Activated T-cell treated with anti-CD3 and anti-CD28 coated beads for 4 hours (primary cell): ENCODE results near the gene JMJD1C.
"Not testable (repeated sequence)": the region's sequence is repeated elsewhere in the genome, so short reads cannot be mapped to it uniquely, and the experiment has no call there.

ENCODE experiments used
- DNase-seq: peaks from one replicate; pipeline ENCODE4 v3.0.0-alpha.2; 2020

JMJD1C gene

DNA sequence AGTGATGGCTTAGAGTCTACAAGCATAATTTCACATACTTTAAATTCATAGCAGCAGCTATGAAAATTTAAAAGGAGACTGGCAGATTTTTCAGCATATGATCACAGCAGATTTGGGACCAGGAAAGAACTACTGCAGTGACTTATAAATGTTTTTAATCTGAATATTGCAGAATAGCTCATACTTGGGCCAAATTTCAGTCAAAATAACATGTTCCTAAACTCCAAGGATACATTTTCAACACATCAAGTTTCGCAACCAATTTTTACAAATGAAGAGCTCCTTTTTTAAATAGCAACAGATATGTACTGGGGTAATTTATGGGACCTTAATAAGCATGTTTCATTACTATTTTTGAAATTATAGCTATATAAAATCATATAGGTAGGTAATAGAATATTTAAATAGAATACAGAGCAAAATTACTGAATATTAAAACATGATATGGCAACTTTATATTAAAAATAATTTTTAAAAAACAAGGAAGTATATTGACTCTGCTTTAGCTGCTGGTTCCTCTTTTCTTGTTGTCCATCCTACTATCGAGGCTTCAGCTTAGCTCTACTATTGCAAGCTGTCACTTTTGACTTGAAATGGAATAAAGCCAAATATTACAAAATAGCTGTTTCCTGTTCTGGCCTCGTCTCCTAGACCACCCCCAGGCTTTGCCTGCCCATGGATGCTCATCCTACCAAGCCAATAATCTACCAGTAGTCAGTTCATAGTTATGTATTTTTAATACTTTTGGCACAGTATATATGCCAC, 209.6 kb downstream of the JMJD1C start:
- no peak for DNase-seq

DNA sequence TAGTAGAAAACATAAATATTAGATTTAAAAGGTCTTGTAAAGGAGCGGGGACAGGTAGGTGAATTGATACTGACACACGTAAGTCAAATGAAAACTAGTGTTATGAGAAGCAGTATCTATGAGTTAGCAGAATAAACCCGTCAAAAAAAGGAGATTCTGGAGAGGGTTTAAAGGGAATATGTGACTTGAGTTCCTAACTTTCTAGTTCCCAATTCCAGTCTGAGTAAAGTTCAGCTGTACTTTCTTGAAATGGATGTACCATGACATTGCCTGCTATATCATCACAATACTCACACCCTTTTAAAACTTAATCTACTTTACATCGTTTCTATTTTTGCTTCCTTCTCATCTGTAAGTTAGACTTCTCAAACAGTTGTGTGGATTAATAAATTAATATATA, 210.5 kb downstream of the JMJD1C start:
- no peak for DNase-seq

DNA sequence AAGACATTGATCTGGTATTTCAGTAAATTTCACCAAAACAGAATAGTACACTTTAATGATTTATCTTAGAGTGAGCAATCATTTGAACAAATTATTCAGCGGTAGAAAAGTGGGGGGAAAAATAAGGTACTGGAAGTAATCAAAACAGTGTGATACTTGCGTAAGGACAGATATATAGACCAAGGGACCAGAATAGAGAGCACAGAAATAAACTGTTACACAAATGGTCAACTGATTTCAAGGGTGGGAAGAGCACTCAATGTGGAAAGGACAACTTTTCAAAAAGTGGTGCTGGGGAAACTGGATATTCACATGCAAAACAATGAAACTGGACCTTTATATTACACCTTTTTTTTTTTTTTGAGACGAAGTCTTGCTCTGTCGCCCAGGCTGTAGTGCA, 212.7 kb downstream of the JMJD1C start:
- no peak for DNase-seq

DNA sequence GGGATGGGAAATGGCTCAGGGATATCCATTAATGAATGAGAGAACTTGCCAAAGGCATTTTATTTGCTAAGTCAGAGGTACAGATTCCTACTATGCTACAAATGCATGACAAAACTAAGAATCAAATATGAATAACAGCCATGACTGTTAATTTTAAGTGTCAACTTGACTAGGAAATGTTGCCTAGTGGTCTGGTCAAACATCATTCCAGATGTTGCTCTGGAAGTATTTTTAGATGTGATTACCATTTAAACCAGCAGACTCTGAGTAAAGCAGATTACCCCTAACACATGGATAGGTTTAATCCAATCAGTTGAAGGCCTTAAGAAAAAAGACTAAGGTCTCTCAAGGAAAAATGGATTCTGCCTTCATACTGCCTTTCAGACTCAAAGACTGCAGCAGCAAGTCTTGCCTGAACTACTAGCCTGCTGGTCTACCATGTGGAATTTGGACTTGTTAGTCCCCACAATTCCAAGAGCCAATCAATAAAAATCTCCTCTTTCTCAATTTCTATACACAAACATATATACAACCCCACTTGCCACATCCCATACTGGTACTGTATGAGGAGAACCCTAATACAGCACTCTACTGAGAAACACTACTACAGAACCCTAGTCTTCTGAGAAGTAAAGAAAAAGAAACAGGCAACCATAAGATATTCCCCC, 213.5 kb downstream of the JMJD1C start:
- no peak for DNase-seq

DNA sequence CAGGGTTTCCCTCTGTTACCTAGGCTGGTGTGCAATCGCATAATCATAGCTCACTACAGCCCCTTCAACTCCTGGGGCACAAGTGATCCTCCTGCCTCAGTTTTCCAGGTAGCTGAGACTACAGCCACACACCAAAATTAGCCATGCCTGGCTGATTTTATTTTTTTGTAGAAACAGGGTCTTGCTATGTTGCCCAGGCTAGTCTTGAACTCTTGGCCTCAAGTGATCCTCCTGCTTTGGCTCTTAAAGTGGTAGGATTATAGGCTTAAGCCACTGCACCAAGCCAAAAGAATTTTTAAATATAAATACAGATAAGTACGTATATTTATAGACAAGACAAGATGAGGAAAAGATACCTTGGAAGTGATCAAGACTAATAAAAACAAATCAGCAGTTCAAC, 215.7 kb downstream of the JMJD1C start:
- DNase-seq, result no peak

DNA sequence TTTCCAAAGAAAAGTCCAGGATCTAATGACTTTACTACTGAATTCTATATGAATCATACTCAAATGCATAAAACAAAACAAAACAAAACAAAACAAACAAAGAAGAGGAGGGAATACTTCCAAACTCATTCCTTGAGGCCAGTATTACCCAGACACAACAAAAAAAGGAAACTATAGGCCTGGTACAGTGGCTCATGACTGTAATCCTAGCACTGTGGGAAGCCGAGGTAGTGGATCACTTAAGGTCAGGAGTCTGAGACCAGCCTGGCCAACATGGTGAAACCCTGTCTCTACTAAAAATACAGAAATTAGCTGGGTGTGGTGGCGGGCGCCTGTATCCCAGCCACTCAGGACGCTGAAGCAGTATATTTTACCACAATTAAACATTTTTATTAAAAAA, 218.0 kb downstream of the JMJD1C start:
- DNase-seq, result no peak

DNA sequence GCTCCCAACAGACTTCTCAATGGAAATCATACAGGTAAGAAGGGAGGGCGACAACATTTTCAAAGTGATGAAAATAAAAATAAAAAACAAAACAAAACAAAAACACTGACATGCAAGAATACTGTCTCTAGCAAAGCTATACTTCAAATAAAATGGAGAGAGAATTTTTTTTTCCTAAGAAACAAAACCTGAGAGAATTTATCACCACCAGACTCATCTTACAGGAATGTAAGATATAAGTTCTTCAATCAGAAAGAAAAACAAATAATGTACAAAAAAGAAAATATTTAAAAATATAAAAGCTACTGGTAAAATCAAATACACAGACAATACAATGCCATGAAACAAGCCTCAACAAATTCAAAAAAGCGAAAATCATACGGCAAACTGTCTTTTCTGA, 219.4 kb downstream of the JMJD1C start:
- no peak for DNase-seq

DNA sequence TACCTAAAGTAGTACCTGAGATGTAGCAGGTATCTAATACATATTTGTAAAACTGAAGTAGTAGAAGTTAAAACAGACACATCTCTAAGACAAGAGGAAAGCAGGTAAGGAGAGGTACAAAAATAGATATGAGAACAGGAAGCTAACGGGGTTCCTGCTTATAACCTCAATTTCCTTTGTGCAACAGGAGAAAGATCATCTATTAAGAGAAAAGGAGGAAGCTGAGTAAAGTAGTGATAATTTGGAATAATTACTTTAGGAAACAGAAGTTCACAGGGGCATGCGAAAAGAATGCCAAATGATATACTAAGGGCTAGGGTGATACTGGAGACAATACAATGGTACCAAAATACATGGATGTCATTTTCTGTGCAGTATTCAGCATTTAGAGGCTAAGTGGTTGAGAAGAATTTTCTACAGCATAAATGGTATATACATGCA, 223.9 kb downstream of the JMJD1C start:
- DNase-seq, result no peak

DNA sequence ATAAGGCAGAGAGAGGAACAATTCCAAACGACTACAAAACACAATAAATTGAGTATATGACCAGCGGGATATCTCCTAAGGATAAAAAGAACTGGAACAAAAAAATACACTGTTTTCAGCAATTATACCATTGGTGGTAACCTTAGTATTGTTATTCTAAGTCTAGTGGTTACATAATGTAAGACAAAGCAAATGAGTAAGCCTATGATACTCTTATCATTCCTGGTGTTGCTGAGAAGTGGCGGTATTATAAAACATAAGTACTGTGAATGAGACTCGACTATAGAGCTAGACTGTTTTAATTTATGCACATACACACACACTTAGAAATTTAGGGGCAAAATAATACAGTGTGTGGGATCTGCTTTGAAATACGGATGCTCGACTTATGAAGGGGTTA, 225.0 kb downstream of the JMJD1C start:
- no peak for DNase-seq

DNA sequence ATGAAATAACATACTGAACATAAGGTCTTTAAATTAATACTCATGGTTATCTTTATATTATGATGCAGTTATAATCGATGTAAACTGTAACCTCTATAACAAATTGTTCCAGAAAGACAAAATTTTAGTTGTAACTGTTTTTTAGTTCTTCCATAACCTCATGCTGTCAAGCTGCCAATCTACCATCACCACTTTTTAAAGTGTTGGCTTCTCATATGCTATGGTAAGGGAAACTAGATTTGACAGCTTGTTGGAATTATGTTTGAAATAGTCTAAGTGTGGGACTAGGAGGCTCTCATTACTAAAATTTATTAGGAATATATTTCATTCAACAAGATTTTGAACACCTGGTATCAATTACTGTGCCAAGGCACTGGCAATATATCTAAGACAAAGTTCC, 227.3 kb downstream of the JMJD1C start:
- no peak for DNase-seq

DNA sequence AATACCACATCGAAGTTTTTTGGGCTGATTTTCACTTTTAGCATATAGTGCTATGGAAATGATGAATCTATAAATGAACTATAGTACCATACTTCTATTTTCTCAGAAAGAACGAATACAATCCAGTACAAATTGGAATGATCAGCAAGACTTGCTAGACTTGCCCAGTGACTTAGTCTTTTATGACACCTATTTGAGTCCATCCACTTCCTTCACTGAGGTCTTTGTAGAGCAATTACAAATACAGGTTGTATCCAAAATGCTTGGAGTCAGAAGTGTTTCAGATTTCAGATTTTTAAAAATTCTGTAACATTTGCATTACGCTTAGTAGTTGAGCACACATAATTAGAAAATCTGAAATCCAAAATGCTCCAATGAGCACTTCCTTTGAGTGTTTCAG, 228.4 kb downstream of the JMJD1C start:
- no peak for DNase-seq

DNA sequence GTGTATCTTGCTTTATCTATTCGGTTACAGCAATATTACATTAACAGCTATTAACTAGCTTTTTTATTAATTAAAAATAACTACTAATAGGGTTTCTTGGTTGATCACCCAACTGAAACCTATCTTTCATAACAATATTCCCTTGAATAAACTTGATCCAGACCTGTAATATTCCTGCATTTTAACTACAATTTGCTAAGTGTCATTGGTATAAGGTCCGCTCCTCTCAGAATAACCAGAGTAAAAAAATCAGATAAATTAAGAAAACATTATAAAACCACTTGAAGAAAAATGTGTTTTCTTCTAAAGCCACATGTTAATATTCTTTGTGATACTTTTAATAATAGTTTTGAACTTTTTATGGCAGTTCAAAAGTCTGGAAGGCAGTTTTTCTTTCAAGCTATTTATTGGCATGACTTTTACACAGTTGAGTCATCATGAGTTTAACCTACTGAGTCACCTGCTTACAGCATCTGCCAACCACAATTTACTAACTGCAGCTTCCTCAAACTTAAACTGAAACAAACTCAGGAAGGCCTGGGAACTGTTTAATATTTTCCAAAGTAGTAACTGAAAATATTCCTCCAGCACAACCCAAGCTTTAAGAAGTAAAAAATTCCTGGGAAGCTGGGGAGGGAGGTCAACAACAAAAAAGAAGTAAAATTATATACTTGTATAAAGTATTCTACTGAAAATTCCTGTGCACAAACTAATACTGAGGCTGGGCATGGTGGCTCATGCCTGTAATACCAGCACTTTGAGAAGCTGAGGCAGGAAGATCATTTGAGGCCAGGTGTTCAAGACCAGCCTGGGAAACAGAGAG, 229.5 kb downstream of the JMJD1C start:
- no peak for DNase-seq

DNA sequence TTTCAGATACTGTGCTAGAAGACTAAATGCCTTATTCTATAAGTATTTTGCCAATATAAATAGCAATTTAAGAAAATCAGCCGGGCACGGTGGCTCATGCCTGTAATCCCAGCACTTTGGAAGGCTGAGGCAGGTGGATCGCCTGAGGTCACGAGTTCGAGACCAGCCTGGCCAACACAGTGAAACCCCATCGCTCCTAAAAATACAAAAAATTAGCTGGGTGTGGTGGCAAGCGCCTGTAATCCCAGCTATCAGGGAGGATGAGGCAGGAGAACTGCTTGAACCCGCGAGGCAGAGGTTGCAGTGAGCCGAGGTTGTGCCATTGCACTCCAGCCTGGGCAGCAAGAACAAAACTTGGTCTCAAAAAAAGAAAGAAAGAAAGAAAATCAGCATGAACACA, 230.6 kb downstream of the JMJD1C start:
- not testable (repeated sequence) for DNase-seq

DNA sequence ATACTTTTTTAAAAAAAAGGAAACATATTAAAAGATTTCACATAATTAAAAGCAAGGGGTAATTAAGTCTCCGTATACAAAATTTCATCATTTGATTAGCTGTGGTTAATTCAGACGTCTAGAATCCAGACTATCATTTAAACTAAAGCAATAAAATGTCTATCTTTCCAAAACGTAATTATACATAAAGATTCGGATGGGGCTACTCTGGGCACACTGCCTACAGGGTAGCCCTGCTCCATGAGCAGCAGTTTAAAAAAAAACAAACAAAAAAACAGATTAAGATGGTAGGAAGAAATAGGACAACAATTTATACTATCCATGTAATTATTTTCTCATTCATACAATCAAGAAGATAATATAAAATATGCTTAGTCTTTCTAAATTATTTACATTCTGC, 236.6 kb downstream of the JMJD1C start:
- DNase-seq, result no peak

DNA sequence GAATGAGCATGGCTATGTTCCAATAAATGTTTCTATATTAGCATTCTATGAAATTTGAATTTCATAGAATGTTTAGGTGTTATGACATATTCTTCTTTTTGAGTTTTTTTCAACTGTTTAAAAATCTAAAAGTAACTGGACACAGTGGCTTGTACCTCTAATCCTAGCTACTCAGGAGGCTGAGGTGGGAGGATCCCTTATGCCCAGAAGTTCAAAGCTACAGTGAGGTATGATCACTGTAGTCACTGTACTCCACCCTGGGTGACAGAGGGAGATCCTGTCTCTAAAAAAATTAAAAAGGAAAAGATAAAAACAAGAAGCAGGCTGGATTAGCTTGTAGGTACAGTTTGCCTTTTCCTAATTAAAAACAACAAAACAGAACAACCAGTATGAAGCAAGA, 237.5 kb downstream of the JMJD1C start:
- no peak for DNase-seq

DNA sequence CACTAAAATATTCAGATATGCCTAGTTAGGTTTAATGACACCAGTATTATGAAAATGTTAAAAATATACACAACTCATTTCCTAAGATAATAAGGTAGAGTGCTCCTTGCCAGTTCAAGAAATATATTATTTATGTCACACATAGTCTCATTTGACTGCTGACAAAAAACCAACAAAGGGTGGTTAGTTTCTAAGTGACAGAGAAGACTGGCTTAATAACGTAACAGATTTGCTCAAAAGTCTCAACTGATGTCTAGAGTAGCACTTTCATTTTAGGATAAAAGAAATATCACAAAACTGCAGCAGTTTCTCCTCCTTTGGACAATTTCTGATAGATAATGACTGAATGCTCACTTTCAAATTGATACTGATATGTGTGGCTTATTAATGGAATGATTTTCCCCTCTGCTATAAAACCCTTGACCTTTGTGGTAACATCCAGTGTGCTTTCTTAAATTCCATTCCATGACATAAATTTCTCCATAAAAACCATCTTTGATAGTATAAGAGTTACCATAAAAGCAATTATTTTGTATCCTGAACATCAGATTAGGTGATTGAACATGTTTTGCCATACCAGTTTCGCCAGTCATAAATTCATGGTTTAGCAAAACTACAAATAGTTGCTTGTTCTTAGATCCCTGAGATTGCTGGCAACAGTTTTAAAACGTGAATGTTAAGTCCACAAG, 238.4 kb downstream of the JMJD1C start:
- no peak for DNase-seq

DNA sequence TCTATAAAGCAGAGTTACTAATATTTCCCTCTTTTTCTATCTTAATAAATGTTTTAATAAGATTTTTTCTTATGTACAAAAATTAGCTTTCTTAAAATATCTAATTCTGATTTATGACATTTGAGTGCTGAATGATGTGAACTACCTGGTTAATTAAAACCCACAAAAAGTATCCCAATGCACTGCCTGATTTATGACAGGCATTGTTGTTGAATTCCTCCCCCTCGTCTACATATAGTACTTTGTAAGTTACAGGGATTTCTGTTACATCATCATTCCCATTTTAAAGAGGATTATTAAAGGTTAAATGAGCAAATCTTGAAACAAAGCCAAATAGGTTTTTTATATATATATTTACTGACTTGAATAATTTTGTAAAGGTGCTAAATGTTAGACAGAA, 241.5 kb downstream of the JMJD1C start:
- DNase-seq, result no peak

DNA sequence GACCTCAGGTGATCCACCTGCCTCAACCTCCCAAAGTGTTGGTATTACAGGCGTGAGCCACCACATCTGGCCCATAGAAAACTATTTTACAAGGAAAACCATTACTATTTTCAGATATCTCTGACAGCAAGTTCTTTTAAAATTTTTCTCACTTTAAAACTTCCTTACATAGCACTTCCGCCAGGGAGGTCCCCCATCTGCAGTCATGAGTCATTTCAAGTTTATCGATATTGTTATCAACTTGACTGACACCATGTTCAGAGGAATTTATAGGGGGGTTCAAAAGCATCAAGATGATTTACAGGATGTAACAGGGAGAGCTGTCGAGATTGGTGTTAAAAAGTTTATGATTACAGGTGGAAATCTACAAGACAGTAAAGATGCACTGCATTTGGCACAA, 243.8 kb downstream of the JMJD1C start:
- no peak for DNase-seq

DNA sequence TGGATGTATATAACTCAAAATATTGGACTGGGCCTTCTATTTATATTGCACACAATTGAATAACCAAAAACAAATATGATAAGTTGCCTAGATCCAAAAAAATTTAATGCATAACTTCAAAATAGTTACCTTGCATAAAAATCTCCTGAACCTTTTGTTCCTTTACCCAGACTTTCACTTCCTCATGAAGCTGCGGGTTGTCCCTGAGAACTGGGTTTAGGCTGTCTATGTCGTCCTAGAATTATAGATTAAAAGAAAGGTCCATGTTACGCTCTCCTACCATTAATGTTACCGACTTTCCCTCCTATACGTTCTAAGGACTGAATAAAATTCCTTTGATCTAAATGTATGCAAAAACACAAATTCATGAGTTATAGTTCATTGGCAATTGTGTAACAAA, 246.0 kb downstream of the JMJD1C start:
- DNase-seq, result no peak

DNA sequence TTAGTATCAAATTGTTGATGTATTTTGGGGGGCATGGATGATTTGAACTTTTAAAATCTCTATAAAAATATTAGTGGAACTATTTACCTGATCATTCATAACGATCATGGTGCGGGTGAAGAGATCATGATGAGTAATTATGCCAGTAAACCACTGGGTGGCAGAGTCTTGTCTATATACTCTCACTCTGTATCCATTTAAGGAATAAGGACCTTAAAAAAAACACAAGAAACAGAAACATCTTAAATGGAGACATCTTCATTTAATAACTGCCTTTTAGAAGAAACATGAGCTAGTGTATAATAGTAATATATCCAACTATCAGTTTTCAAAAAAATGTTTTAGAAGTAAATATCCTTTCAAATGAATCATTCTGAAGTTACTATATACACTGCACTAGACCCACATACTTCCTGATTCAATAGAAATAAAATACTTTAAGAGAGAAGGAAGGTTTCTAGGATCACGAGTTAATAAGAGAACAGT, 248.6 kb downstream of the JMJD1C start:
- DNase-seq, result no peak

DNA sequence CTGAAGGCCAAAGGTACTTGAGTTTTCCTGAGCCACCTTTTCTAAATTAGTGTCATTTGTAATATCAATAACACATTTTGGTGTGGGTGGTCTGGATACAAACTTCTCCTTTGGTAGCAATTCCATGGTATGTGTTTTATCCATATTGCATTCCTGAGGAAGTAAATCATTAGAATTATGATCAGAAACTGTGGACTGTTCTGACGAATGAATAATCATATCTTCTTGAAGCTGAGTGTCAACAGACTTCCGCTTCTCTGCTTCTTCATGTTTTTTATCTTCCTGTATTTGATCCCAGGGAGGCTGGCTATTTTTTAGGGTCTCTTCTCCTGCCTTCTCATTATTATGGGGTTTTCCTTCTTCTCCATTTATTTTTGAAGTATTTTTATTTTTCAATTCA, 251.2 kb downstream of the JMJD1C start:
- no peak for DNase-seq

DNA sequence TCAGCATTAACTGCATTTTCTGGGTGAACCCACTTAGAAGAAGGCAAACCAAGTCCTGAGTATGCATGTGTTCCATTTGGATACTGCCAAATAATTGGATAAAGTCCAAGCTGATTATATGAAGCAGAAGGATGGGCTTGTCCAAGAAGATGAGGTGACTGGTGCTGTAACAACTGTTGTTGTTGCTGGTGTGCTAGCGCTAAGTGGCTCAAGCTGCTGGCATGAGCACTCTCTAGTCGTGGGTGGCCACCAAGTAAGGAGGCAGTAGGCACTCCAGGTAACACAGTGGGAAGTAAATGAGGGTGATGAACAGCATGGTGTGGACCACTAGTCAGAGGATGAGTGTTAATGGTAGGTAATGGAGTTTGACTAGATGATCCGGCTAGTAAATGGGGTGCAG, 252.3 kb downstream of the JMJD1C start:
- no peak for DNase-seq

DNA sequence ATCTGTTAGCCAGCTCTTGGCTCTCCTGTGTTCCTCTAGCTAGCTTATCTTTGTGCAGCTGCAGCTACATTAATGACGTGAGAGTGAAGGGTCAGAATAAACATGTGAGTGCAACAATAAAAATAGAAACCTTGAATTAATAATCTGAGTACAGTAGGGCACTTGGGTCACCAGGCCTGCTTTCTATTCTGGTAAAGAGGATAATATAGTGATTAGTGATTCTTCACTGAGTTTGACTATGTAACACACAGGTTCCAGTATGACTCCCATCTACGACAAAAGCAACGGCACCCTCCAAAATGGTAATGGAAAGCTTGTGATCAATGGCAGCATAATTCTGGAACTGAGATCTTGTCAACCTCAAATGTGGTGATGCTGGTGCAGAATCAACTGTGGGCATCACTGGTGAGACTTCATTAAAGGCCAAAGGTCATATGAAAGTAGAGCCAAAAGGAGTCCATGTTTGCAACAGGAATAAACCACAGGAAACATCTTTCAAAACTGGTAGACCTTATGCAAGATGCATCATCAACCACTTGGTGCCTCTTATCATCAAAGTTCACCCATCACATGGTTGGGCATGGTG, 255.1 kb downstream of the JMJD1C start:
- DNase-seq, result no peak
